RWPE2 (cell line): Measurements from ENCODE around the gene XIRP2.

Source experiments
- ATAC-seq: fragments of 200-7000 bp; cut with Tn5 transposase; 3 replicates; pipeline ENCODE4 v1.9.1; 2021; ENCODE audit warnings: low read depth
- DNase-seq: peaks from one replicate; pipeline ENCODE4 v3.0.0-alpha.2; 2020; ENCODE audit warnings: low spot score
- H3K27ac ChIP-seq: fragments of 450-650 bp; 2 replicates; pipeline ENCODE4 v1.5.1; 2017; ENCODE audit warnings: mild to moderate bottlenecking; ENCODE audit not compliant: poor library complexity, severe bottlenecking
- H3K27me3 ChIP-seq: fragments of 250-450 bp; sonication (Bioruptor Pico); 2 replicates; pipeline ENCODE4 v1.5.1; 2021; ENCODE audit warnings: mild to moderate bottlenecking, moderate library complexity; ENCODE audit not compliant: insufficient read depth, poor library complexity, severe bottlenecking
- H3K36me3 ChIP-seq: fragments of 250-450 bp; sonication (Bioruptor Pico); 2 replicates; pipeline ENCODE4 v1.5.1; 2020; ENCODE audit warnings: low read depth, mild to moderate bottlenecking, moderate library complexity
- H3K4me1 ChIP-seq: fragments of 250-450 bp; sonication (Bioruptor Pico); 2 replicates; pipeline ENCODE4 v1.5.1; 2021; ENCODE audit warnings: mild to moderate bottlenecking, moderate library complexity; ENCODE audit not compliant: insufficient read depth, poor library complexity, severe bottlenecking
- H3K4me3 ChIP-seq: fragments of 250-450 bp; sonication (Bioruptor Pico); 2 replicates; pipeline ENCODE4 v1.5.1; 2021; ENCODE audit warnings: mild to moderate bottlenecking, moderate library complexity; ENCODE audit not compliant: severe bottlenecking
- H3K9me3 ChIP-seq: fragments of 250-450 bp; sonication (Bioruptor Pico); 2 replicates; pipeline ENCODE4 v1.5.1; 2021; ENCODE audit warnings: mild to moderate bottlenecking, moderate library complexity; ENCODE audit not compliant: severe bottlenecking
- TF ChIP-seq, protein P1 (sequence below): fragments of 450-650 bp; IDR thresholded peaks from one replicate; pipeline ENCODE4 v1.5.1; 2017; ENCODE audit warnings: mild to moderate bottlenecking, moderate library complexity; ENCODE audit not compliant: poor library complexity, severe bottlenecking

The XIRP2 gene

DNA sequence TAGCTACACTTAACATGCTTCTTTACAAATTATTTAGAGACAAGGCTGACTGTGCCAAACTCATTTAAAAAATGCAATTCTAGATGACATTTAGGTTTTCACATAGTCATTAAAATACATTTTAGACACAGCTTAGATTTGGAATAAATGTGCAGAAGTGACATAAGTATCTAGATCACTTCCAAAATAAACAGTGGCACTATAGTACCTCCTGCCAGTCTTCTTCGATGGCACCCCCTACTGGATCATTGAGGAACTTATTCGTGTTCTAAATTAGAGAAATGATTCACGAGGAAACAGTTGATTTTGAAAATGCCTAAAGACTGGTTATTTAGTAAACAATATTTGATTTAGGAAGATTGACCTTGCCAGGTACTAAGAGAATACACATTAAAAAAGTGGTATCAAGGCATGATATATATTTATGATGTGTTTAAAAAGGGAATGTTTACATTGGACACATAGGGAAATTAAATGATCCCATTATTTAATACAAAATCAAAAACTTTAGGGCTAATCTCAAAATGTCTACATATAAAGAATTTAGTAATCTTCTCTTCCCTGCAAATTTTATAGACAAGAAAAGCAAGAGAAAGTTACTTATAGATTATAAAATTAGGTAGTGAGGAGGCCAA is 323.9 kb downstream of the XIRP2 start:
- TF ChIP-seq, protein P1, sequence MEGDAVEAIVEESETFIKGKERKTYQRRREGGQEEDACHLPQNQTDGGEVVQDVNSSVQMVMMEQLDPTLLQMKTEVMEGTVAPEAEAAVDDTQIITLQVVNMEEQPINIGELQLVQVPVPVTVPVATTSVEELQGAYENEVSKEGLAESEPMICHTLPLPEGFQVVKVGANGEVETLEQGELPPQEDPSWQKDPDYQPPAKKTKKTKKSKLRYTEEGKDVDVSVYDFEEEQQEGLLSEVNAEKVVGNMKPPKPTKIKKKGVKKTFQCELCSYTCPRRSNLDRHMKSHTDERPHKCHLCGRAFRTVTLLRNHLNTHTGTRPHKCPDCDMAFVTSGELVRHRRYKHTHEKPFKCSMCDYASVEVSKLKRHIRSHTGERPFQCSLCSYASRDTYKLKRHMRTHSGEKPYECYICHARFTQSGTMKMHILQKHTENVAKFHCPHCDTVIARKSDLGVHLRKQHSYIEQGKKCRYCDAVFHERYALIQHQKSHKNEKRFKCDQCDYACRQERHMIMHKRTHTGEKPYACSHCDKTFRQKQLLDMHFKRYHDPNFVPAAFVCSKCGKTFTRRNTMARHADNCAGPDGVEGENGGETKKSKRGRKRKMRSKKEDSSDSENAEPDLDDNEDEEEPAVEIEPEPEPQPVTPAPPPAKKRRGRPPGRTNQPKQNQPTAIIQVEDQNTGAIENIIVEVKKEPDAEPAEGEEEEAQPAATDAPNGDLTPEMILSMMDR, result peak; percentile 91
- ATAC-seq (peak; percentile 56; the same call in 1 of the 3 replicates), DNase-seq (no peak)
- Histone ChIP-seq H3K36me3 (no peaks in the 10 kb centered on the region), H3K4me3 (no peak overlapping the region), H3K27ac (no peak overlapping the region), H3K4me1 (no peaks in the 10 kb centered on the region), H3K27me3 (no peaks in the 10 kb centered on the region), H3K9me3 (no peaks in the 10 kb centered on the region)

DNA sequence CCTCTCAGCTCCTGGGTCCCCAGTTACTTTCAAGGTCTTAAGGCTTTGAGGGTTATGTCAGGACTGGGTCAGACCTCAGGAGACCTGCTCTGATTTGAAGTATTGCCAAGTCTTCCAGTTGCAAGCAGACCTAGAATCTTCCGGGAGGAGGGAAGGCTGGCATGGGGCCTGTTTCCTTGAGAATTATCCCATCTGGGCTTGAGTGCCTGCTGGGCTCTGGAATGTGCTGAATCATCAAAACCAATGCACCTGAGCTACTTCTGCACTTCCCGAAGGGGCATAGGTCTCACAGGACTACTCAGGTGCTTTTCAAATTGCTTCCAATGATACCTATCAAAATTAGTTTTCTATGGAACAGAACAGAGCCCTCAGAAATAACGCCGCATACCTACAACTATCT is 327.3 kb downstream of the XIRP2 start:
- DNase-seq, result no peak
- H3K36me3 ChIP-seq, result no peaks in the 10 kb centered on the region
- no peaks in the 10 kb centered on the region for H3K9me3 ChIP-seq
- no peak for ATAC-seq
- no peaks in the 10 kb centered on the region for H3K27me3 ChIP-seq
- no peak overlapping the region for H3K4me3 ChIP-seq
- no peak overlapping the region for H3K27ac ChIP-seq
- no peaks in the 10 kb centered on the region for H3K4me1 ChIP-seq
- TF ChIP-seq, protein P1, result no peak

DNA sequence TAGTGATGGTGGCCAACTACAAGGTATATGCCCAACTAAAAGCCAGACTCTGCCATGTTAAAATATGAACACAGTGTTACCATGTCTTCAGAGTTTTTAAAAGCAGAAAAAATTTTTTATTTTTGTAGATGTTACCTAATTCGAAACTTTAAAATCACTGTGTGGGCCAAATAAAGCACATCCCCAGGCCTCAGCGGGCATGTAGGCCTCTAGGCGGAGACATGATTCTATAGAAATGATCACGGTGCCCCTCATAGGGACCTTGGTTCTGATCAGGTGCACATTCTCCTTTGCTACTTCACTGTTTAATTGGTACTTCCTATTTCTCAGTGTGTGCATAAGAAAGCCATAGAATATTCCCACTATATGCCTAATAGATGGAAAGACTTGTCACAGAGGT is 349.2 kb downstream of the XIRP2 start:
- H3K36me3 ChIP-seq, result no peaks in the 10 kb centered on the region
- no peak overlapping the region for H3K27ac ChIP-seq
- TF ChIP-seq, protein P1, result no peak
- DNase-seq, result no peak
- H3K27me3 ChIP-seq, result no peaks in the 10 kb centered on the region
- H3K4me1 ChIP-seq, result no peaks in the 10 kb centered on the region
- ATAC-seq, result no peak
- H3K4me3 ChIP-seq, result no peak overlapping the region
- no peaks in the 10 kb centered on the region for H3K9me3 ChIP-seq

DNA sequence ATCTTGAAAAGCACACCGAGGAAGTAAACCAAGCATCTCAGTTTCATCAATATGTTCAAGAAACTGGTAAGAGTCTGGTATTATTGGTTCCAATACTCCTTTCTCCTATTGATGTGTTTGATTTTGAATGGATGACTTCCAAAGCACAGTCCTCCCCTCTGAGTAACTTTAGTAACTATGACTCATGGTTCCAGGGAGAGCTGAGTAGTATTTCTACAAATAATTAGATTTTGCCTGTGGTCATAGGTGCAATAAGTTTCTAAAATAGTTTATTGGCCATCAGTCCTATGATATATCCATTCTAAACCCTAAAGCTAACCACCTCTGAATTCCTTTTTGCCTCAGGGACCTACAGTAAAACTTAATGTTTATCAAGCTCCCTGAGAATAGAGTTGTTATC is 352.4 kb downstream of the XIRP2 start:
- ATAC-seq (no peak), DNase-seq (no peak)
- Histone ChIP-seq H3K4me1 (no peaks in the 10 kb centered on the region), H3K27ac (no peak overlapping the region), H3K27me3 (peaks cover 4% of the 10 kb centered on the region), H3K9me3 (no peaks in the 10 kb centered on the region), H3K4me3 (no peak overlapping the region), H3K36me3 (no peaks in the 10 kb centered on the region)
- TF ChIP-seq, protein P1, result no peak

DNA sequence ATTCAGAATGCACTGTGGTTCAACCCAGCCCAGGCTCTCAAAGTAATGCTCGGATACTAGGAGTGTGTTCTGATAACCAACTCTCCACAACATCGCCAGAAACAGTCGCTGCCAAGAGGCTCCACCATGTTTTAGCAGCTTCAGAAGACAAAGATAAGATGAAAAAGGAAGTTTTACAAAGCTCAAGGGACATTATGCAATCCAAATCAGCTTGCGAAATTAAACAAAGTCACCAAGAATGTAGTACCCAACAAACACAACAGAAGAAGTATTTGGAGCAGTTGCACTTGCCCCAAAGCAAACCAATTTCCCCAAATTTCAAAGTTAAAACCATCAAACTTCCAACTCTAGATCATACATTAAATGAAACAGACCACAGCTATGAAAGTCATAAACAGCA is 360.9 kb downstream of the XIRP2 start:
- ATAC-seq (no peak), DNase-seq (no peak)
- Histone ChIP-seq H3K4me1 (no peaks in the 10 kb centered on the region), H3K27me3 (peaks cover 6% of the 10 kb centered on the region), H3K36me3 (no peaks in the 10 kb centered on the region), H3K4me3 (no peak overlapping the region), H3K27ac (no peak overlapping the region), H3K9me3 (no peaks in the 10 kb centered on the region)
- TF ChIP-seq, protein P1, result no peak
